K562 (cell line): Measurements from ENCODE around the gene COASY. TPM values are rescaled to one million over a fixed set of nuclear protein-coding genes. Genes with fewer than 3 reads are reported as not detected.

Source experiments
- CHAMP1 ChIP-seq: fragments of 450-650 bp; IDR thresholded peaks from 2 replicates; pipeline ENCODE4 v1.6.1; 2016; ENCODE audit warnings: mild to moderate bottlenecking
- CHCHD3 ChIP-seq: fragments of 250-450 bp; sonication (Bioruptor Pico); IDR thresholded peaks from 2 replicates; pipeline ENCODE4 v2.1.2; 2022; ENCODE audit warnings: mild to moderate bottlenecking
- EHMT2 ChIP-seq: fragments of 450-650 bp; IDR thresholded peaks from 2 replicates; pipeline ENCODE4 v1.6.1; 2018; ENCODE audit warnings: antibody characterized with exemption
- ELF1 ChIP-seq: fragments of 200-800 bp; sonication (Bioruptor generic); IDR thresholded peaks from 2 replicates; pipeline ENCODE4 v1.6.1; 2016; ENCODE audit warnings: missing genetic modification characterization, missing compliant biosample characterization
- GTF2A2 ChIP-seq: IDR thresholded peaks from 2 replicates; pipeline ENCODE4 v1.6.1; 2016; ENCODE audit warnings: mild to moderate bottlenecking, missing genetic modification characterization, missing compliant biosample characterization
- HIVEP1 ChIP-seq: fragments of 250-450 bp; sonication (Bioruptor Pico); IDR thresholded peaks from 2 replicates; pipeline ENCODE4 v1.4.0; 2020; ENCODE audit warnings: mild to moderate bottlenecking
- NKRF ChIP-seq: fragments of 450-650 bp; IDR thresholded peaks from 2 replicates; pipeline ENCODE4 v1.6.1; 2016; ENCODE audit warnings: borderline replicate concordance
- PHF8 ChIP-seq: fragments of 200-600 bp; sonication (generic); IDR thresholded peaks from 2 replicates; pipeline ENCODE4 v1.6.1; 2012; ENCODE audit warnings: mixed run types, mild to moderate bottlenecking, inconsistent platforms, low read length, moderate library complexity, borderline replicate concordance
- RBM25 ChIP-seq: fragments of 200-400 bp; formaldehyde crosslinking; IDR thresholded peaks from 2 replicates; pipeline ENCODE4 v1.6.1; 2018; ENCODE audit warnings: low read length, low read depth, moderate library complexity; ENCODE audit not compliant: severe bottlenecking
- SIN3A ChIP-seq, 2 experiments: fragments of 150-350 bp in 1 of 2; IDR thresholded peaks; 2 replicates each; pipeline ENCODE4 v1.6.1; 2011 to 2016; ENCODE audit warnings: borderline replicate concordance in 2 of 2, low read depth in 2 of 2, low read length in 2 of 2, mild to moderate bottlenecking in 2 of 2, moderate library complexity in 2 of 2; ENCODE audit not compliant: control insufficient read depth in 1 of 2
- TCF3 ChIP-seq: sonication (generic); formaldehyde crosslinking; IDR thresholded peaks from 2 replicates; pipeline ENCODE4 v1.4.0; 2020; ENCODE audit warnings: mild to moderate bottlenecking, missing genetic modification reagents
- YY1 ChIP-seq, 3 experiments: IDR thresholded peaks; 2 replicates each; pipeline ENCODE4 v1.6.1; 2011; ENCODE audit warnings: low read length in 2 of 3, mild to moderate bottlenecking in 2 of 3, moderate library complexity in 2 of 3, borderline replicate concordance in 1 of 3, control low read depth in 1 of 3, low read depth in 1 of 3; ENCODE audit not compliant: insufficient read depth in 3 of 3, insufficient replicate concordance in 2 of 3, control insufficient read depth in 1 of 3, insufficient read length in 1 of 3; ENCODE audit errors: extremely low read depth in 1 of 3
- ZBED1 ChIP-seq: IDR thresholded peaks from 2 replicates; pipeline ENCODE4 v1.6.1; 2014
- ZFP91 ChIP-seq: sonication (generic); formaldehyde crosslinking; IDR thresholded peaks from 2 replicates; pipeline ENCODE4 v1.8.0; 2022; ENCODE audit warnings: mild to moderate bottlenecking, missing genetic modification reagents
- ZNF347 ChIP-seq: fragments of 450-650 bp; formaldehyde crosslinking; IDR thresholded peaks from 2 replicates; pipeline ENCODE4 v1.4.0; 2020; ENCODE audit warnings: low read depth, mild to moderate bottlenecking, moderate library complexity
- ZNF518B ChIP-seq: fragments of 250-450 bp; sonication (Bioruptor Pico); IDR thresholded peaks from 2 replicates; pipeline ENCODE4 v1.5.0; 2021; ENCODE audit warnings: mild to moderate bottlenecking, moderate library complexity
- ZNF561 ChIP-seq: fragments of 450-650 bp; formaldehyde crosslinking; conservative IDR thresholded peaks from 2 replicates; pipeline ENCODE4 v1.4.0; 2020; ENCODE audit warnings: mild to moderate bottlenecking, moderate library complexity
- ZNF76 ChIP-seq: fragments of 250-450 bp; sonication (Bioruptor Pico); IDR thresholded peaks from 2 replicates; pipeline ENCODE4 v1.4.0; 2020; ENCODE audit warnings: mild to moderate bottlenecking, moderate library complexity, borderline replicate concordance
- polyA plus RNA-seq, 8 experiments: library from polyadenylated mRNA; depleted of rRNA in 4 of 8; stranded (reverse) in 5 of 8; unstranded in 3 of 8; fragments of >200 nt; fragmentation: Nextera tagmentation in 2 of 8; fragmentation: Illumina TruSeq in 1 of 8; extraction: Ambion mirVana in 2 of 8; extraction: Trizol in 1 of 8; gene quantifications; 2 replicates each; pipeline versions ENCODE4 v1.2.1 to v1.2.3, GENCODE V29; 2011 to 2014; ENCODE audit warnings: inconsistent platforms in 1 of 8, missing spikeins in 1 of 8
- total RNA-seq, 7 experiments: library from RNA; depleted of rRNA in 6 of 7; stranded (reverse); fragments of >200 nt in 6 of 7; fragmentation: Illumina TruSeq in 2 of 7; extraction: Trizol in 2 of 7; gene quantifications; 2 replicates each; pipeline versions ENCODE4 v1.2.1 to v1.2.3, GENCODE V29; 2011 to 2021; ENCODE audit warnings: low replicate concordance in 1 of 7

COASY gene
- total and polyA plus RNA-seq, 9 of the 15 experiments (the other 6 are each of a cell fraction or from before 2014, with no cell fraction given), result 25.4 to 175 (median 62.3) TPM

GRCh38 chr17:42517516-42517915, 44.4 kb upstream of the COASY start (continued):
- TF ChIP-seq RBM25 (no peak), YY1 (IDR thresholded peaks at IDR 0.05; ENCODE audit: borderline replicate concordance in 1 of 3, control insufficient read depth in 1 of 3, extremely low read depth in 1 of 3, insufficient read depth in 3 of 3, insufficient read length in 1 of 3, insufficient replicate concordance in 2 of 3, low read depth in 1 of 3, low read length in 2 of 3) (peak in 1 of 3 experiments; percentile 46), ZNF518B (no peak), CHAMP1 (no peak), GTF2A2 (tag) (no peak), ZBED1 (no peak), EHMT2 (no peak), NKRF (no peak), PHF8 (no peak), HIVEP1 (no peak), ZNF561 (CRISPR knock-in tag) (no peak), TCF3 (CRISPR knock-in tag) (no peak), ELF1 (tag) (no peak), ZFP91 (CRISPR knock-in tag) (no peak), ZNF347 (CRISPR knock-in tag) (no peak), SIN3A (IDR thresholded peaks at IDR 0.05; ENCODE audit: borderline replicate concordance in 2 of 2, control insufficient read depth in 1 of 2, low read depth in 2 of 2, low read length in 2 of 2) (no peak), CHCHD3 (no peak), ZNF76 (CRISPR knock-in tag) (no peak)
